ENCODE results near the gene BICRA. TPM values are rescaled to one million over a fixed set of nuclear protein-coding genes. Genes with fewer than 3 reads are reported as not detected.

BICRA gene
- total and polyA plus RNA-seq, 2 of the 4 experiments (the other 2 are of a cell fraction): 1.8 to 3.5 TPM

DNA sequence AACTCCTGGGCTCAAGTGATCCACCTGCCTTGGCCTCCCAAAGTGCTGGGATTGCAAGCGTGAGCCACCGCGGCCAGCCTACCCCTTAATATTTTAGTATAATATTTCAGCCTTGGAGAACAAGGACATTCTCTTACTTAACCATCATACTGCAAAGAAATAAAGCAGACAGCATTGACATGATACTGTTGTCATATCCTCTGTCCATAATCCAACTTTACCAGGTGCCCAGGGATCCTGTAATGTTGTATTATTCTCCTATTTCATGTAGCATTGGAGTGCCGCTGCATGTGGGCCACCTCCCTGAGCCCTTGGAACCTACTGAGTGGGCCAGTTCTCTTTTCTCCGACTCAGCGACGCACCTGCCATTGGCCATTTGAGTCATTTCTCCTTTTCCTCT is 82.8 kb downstream of the BICRA start:
- H3K18ac ChIP-seq (ENCODE audit: low read depth, low read length): no peak overlapping the region
- DNase-seq (no peak), ATAC-seq (ENCODE audit: low read depth) (no peak)
- ChIA-PET POLR2A (ENCODE audit: unreplicated experiment) (no interaction called here), CTCF (no interaction called here)
- no peak overlapping the region for H3K56ac ChIP-seq (ENCODE audit: extremely low read depth, insufficient read depth, low read length)
- dilution Hi-C loops (cut with HindIII; ENCODE audit: low sequenced_read_pairs, unreplicated experiment) (no loop called here), intact Hi-C loops (cut with micrococcal nuclease) (no loop called here), in situ Hi-C loops (cut with MboI; ENCODE audit: low sequenced_read_pairs) (no loop called here)
- H3K9ac ChIP-seq (ENCODE audit: low read depth, low read length): no peak overlapping the region
- no peak overlapping the region for H2BK120ac ChIP-seq (ENCODE audit: low read depth, low read length)
- H4K5ac ChIP-seq (ENCODE audit: low read depth, low read length): no peak overlapping the region
- no peak overlapping the region for H2BK20ac ChIP-seq (ENCODE audit: low read depth, low read length)
- H3K4me3 ChIP-seq (ENCODE audit: insufficient read depth, low read depth, low read length): no peak overlapping the region
- H3K27me3 ChIP-seq (ENCODE audit: control insufficient read depth, insufficient read depth, low read length): no peaks in the 10 kb centered on the region
- 100% methylated on average over 1 of the region's 7 CpGs; no CpG with 5 or more reads in 1 of the 2 experiments for WGBS, 2 experiments (ENCODE audit: extremely low coverage in 2 of 2, insufficient read length in 1 of 2)
- H3K36me3 ChIP-seq (ENCODE audit: control insufficient read depth, insufficient read depth, low read length): peaks cover 28% of the 10 kb centered on the region
- no peak overlapping the region for H3K14ac ChIP-seq (replicated peaks; ENCODE audit: low read depth, low read length)
- peaks cover 18% of the 10 kb centered on the region for H4K20me1 ChIP-seq (ENCODE audit: insufficient read depth, low read length)
- TF ChIP-seq SMC3 (IDR thresholded peaks at IDR 0.05; ENCODE audit: low read depth, low read length): no peak
- TF ChIP-seq RCOR1 (IDR thresholded peaks at IDR 0.05; ENCODE audit: insufficient replicate concordance, low read length): no peak
- TF ChIP-seq, protein P1, sequence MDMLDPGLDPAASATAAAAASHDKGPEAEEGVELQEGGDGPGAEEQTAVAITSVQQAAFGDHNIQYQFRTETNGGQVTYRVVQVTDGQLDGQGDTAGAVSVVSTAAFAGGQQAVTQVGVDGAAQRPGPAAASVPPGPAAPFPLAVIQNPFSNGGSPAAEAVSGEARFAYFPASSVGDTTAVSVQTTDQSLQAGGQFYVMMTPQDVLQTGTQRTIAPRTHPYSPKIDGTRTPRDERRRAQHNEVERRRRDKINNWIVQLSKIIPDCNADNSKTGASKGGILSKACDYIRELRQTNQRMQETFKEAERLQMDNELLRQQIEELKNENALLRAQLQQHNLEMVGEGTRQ (IDR thresholded peaks at IDR 0.05; ENCODE audit: low read depth, low read length): no peak
- TF ChIP-seq RAD21 (IDR thresholded peaks at IDR 0.05; ENCODE audit: low read length): no peak
- no peak for TF ChIP-seq POLR2A (IDR thresholded peaks at IDR 0.05; ENCODE audit: low read depth, low read length)
- no peak for TF ChIP-seq MXI1 (IDR thresholded peaks at IDR 0.05; ENCODE audit: borderline replicate concordance, low read depth, low read length)
- TF ChIP-seq MAFK (IDR thresholded peaks at IDR 0.05; ENCODE audit: low read depth, low read length): no peak
- TF ChIP-seq NFE2L2 (IDR thresholded peaks at IDR 0.05; ENCODE audit: low read depth, low read length): no peak
- no peak for TF ChIP-seq RFX5 (IDR thresholded peaks at IDR 0.05; ENCODE audit: low read depth, low read length)
- TF ChIP-seq FOS (IDR thresholded peaks at IDR 0.05; ENCODE audit: low read depth, low read length): no peak
- H3K9me1 ChIP-seq (ENCODE audit: insufficient read depth, low read length): peaks cover 5% of the 10 kb centered on the region; the same call in 1 of the 2 replicates
- no peaks in the 10 kb centered on the region for H3K4me1 ChIP-seq (ENCODE audit: control insufficient read depth, insufficient read depth, low read length)
- H3K4ac ChIP-seq (ENCODE audit: low read depth, low read length): no peak overlapping the region
- no peak overlapping the region for H2AK5ac ChIP-seq (ENCODE audit: low read depth, low read length)
- no peak overlapping the region for H2BK15ac ChIP-seq (ENCODE audit: low read depth, low read length)
- H2AFZ ChIP-seq (replicated peaks; ENCODE audit: low read length, poor library complexity): no peak overlapping the region
- no peak overlapping the region for H4K91ac ChIP-seq (ENCODE audit: insufficient read depth, low read depth, low read length)
- no peak overlapping the region for H4K8ac ChIP-seq (ENCODE audit: low read depth in 2 of 2, low read length in 2 of 2)
- H3K79me1 ChIP-seq (ENCODE audit: low read depth in 1 of 2, low read length in 2 of 2): peaks cover 12 to 40% of the 10 kb centered on the region in 2 experiments
- no TSS peak for BruUV-seq (replicated peaks)
- no peak overlapping the region for H3K4me2 ChIP-seq (ENCODE audit: low read depth, low read length)
- no peaks in the 10 kb centered on the region for H3K9me3 ChIP-seq (ENCODE audit: control insufficient read depth, insufficient read depth, low read length)
- H2BK5ac ChIP-seq (ENCODE audit: low read depth, low read length, poor library complexity, severe bottlenecking): no peak overlapping the region
- H3K23ac ChIP-seq (ENCODE audit: low read depth, low read length): no peak overlapping the region
- H3K27ac ChIP-seq (ENCODE audit: insufficient read depth, low read length): no peak overlapping the region
- H2AK9ac ChIP-seq (replicated peaks; ENCODE audit: low read depth, low read length, poor library complexity): no peak overlapping the region
